Prostate gland (tissue), 2 donors: ENCODE results near the gene WWC2. TPM values are rescaled to one million over a fixed set of nuclear protein-coding genes. Genes with fewer than 3 reads are reported as not detected.

Experiments used
- DNase-seq: peaks from one replicate; pipeline ENCODE4 v3.0.0-alpha.2; 2019; ENCODE audit warnings: low spot score
- H3K27ac ChIP-seq, 2 donors: fragments of 200-600 bp; sonication (generic); 2 replicates each; pipeline ENCODE4 v1.5.1; 2017 to 2019
- H3K27me3 ChIP-seq: fragments of 200-600 bp; sonication (generic); replicated peaks from 2 replicates; pipeline ENCODE4 v1.5.1; 2019; ENCODE audit not compliant: insufficient read depth
- H3K36me3 ChIP-seq, 2 donors: fragments of 200-600 bp; sonication (generic); 1 replicate in 1 of 2; 2 replicates in 1 of 2; pipeline versions ENCODE4 v1.5.1 to v1.8.1; 2017 to 2019
- H3K4me1 ChIP-seq: fragments of 200-600 bp; sonication (generic); replicated peaks from 2 replicates; pipeline ENCODE4 v1.5.1; 2019
- H3K4me3 ChIP-seq, 2 donors: fragments of 200-600 bp; sonication (generic); 2 replicates each; pipeline ENCODE4 v1.5.1; 2017 to 2019
- H3K9me3 ChIP-seq: fragments of 200-600 bp; sonication (generic); 2 replicates; pipeline ENCODE4 v1.5.1; 2017
- CTCF ChIP-seq, 4 experiments: fragments of 200-600 bp in 2 of 4; fragments of 450-650 bp in 2 of 4; sonication (generic) in 2 of 4; IDR thresholded peaks; 1 replicate in 3 of 4; 2 replicates in 1 of 4; pipeline ENCODE4 v1.5.1; 2016 to 2019; ENCODE audit warnings: antibody characterized with exemption in 4 of 4, mild to moderate bottlenecking in 2 of 4, moderate library complexity in 2 of 4
- POLR2A ChIP-seq: fragments of 450-650 bp; IDR thresholded peaks from one replicate; pipeline ENCODE4 v1.6.1; 2016; ENCODE audit warnings: antibody characterized with exemption, mild to moderate bottlenecking
- POLR2AphosphoS5 ChIP-seq: sonication (generic); formaldehyde crosslinking; IDR thresholded peaks from one replicate; pipeline ENCODE4 v1.6.1; 2017; ENCODE audit warnings: antibody characterized with exemption
- WGBS: methylation state at CpG from one replicate; pipeline ENCODE4 v1.1.5; 2018; 5-methylcytosine and 5-hydroxymethylcytosine counted together
- intact Hi-C: fragments of 100-400 bp; cut with DNase I; formaldehyde crosslinking; loops from one replicate; pipeline ENCODE4 v1.14.2; 2022
- total RNA-seq, 2 donors: library from RNA; depleted of rRNA; stranded (reverse); fragments of >200 nt; gene quantifications; one replicate each; pipeline ENCODE4 v1.1.0, GENCODE V29; 2016

The WWC2 gene
- 10 to 100 TPM; 17.6 to 44.1 TPM for total RNA-seq

GRCh38 chr4:183098723-183099536 is at the start of gene WWC2:
Gene WWC2 (plus strand): TSS chr4:183099257. CDS start chr4:183099492, 235 bp downstream.
- peak; percentile 90 for DNase-seq
- under 1% methylated on average over 99 of the region's 102 CpGs for WGBS
- no peaks in the 10 kb centered on the region for H3K9me3 ChIP-seq
- TF ChIP-seq CTCF (IDR thresholded peaks at IDR 0.05): peak in 2 of 4 experiments; percentile 34 to 41
- peak; percentile 93 for TF ChIP-seq POLR2A
- TF ChIP-seq POLR2AphosphoS5: peak; percentile 78
- no peaks in the 10 kb centered on the region for H3K27me3 ChIP-seq
- H3K4me3 ChIP-seq: peak within 1 kb of the TSS; percentile 82 to 92
- intact Hi-C loops: no loop called here
- H3K36me3 ChIP-seq: no peaks in the 10 kb centered on the region
- peak within 1 kb of the TSS; percentile 95 to 96 for H3K27ac ChIP-seq
- H3K4me1 ChIP-seq: peaks cover 2% of the 10 kb centered on the region

GRCh38 chr4:183053681-183054080 is 45.4 kb upstream of the WWC2 start:
- no peak for DNase-seq
- H3K27me3 ChIP-seq: no peaks in the 10 kb centered on the region
- H3K9me3 ChIP-seq: peaks cover 2% of the 10 kb centered on the region
- no peak overlapping the region for H3K27ac ChIP-seq
- H3K4me1 ChIP-seq: no peaks in the 10 kb centered on the region
- H3K36me3 ChIP-seq: no peaks in the 10 kb centered on the region
- no peak overlapping the region for H3K4me3 ChIP-seq
- TF ChIP-seq CTCF (IDR thresholded peaks at IDR 0.05) (no peak), POLR2AphosphoS5 (no peak)
- WGBS: 55% methylated on average over 1 of the region's 1 CpG
- intact Hi-C loops: no loop called here

GRCh38 chr4:183057255-183057654 is 41.8 kb upstream of the WWC2 start:
- 30% methylated on average over 6 of the region's 6 CpGs for WGBS
- Histone ChIP-seq H3K27me3 (no peaks in the 10 kb centered on the region), H3K4me3 (no peak overlapping the region), H3K9me3 (no peaks in the 10 kb centered on the region), H3K4me1 (no peaks in the 10 kb centered on the region), H3K27ac (no peak overlapping the region), H3K36me3 (no peaks in the 10 kb centered on the region)
- peak; percentile 40 for DNase-seq
- intact Hi-C loops: no loop called here
- peak; percentile 4 for TF ChIP-seq POLR2AphosphoS5
- TF ChIP-seq CTCF (IDR thresholded peaks at IDR 0.05): no peak

- TF ChIP-seq POLR2A (no peak), CTCF (IDR thresholded peaks at IDR 0.05) (no peak), POLR2AphosphoS5 (no peak)
- Histone ChIP-seq H3K9me3 (no peaks in the 10 kb centered on the region), H3K4me3 (no peak overlapping the region), H3K4me1 (no peaks in the 10 kb centered on the region), H3K36me3 (no peaks in the 10 kb centered on the region), H3K27me3 (no peaks in the 10 kb centered on the region), H3K27ac (no peak overlapping the region)
- 25% methylated on average over 1 of the region's 1 CpG for WGBS
- no peak for DNase-seq
- intact Hi-C loops: no loop called here
Observed at GRCh38 chr4:183059797-183060196, 39.3 kb upstream of the WWC2 start.

GRCh38 chr4:183068502-183068901 is 30.6 kb upstream of the WWC2 start:
- Histone ChIP-seq H3K9me3 (no peaks in the 10 kb centered on the region), H3K4me1 (no peaks in the 10 kb centered on the region), H3K4me3 (no peak overlapping the region), H3K27me3 (no peaks in the 10 kb centered on the region), H3K27ac (no peak overlapping the region), H3K36me3 (no peaks in the 10 kb centered on the region)
- intact Hi-C loops: no loop called here
- WGBS: 91% methylated on average over 5 of the region's 5 CpGs
- TF ChIP-seq CTCF (IDR thresholded peaks at IDR 0.05): no peak
- no peak for TF ChIP-seq POLR2AphosphoS5
- TF ChIP-seq POLR2A: no peak
- no peak for DNase-seq
